ENCODE measurements around the gene MAPK8IP2.

DNA sequence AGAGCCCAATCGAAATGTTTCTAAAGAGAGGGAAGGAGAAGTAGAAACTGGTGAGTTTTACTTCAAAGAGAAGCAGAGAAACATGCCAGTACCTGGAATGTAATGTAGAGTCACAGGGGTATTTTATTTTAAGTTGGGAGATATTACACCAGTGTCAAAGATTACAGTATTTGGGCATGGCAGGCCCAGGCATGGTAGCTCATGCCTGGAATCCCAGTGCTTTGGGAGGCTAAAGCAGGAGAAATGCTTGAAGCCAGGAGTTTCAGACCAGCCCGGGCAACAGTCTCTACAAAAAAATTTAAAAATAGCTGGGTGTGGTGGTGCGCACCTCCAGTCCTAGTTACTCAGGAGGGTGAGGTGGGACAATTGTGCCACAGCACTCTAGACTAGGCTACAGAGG, 40.6 kb upstream of the MAPK8IP2 start:
- no peak for TF ChIP-seq POLR2A (IDR thresholded peaks at IDR 0.05)
- TF ChIP-seq, protein P1, sequence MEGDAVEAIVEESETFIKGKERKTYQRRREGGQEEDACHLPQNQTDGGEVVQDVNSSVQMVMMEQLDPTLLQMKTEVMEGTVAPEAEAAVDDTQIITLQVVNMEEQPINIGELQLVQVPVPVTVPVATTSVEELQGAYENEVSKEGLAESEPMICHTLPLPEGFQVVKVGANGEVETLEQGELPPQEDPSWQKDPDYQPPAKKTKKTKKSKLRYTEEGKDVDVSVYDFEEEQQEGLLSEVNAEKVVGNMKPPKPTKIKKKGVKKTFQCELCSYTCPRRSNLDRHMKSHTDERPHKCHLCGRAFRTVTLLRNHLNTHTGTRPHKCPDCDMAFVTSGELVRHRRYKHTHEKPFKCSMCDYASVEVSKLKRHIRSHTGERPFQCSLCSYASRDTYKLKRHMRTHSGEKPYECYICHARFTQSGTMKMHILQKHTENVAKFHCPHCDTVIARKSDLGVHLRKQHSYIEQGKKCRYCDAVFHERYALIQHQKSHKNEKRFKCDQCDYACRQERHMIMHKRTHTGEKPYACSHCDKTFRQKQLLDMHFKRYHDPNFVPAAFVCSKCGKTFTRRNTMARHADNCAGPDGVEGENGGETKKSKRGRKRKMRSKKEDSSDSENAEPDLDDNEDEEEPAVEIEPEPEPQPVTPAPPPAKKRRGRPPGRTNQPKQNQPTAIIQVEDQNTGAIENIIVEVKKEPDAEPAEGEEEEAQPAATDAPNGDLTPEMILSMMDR (IDR thresholded peaks at IDR 0.05 in 4 of 5, conservative IDR thresholded peaks at IDR 0.05 in 1 of 5): no peak

Measured in gastrocnemius medialis (tissue), 4 donors.